SK-N-MC (cell line): ENCODE data around the gene PALM.

Experiments used
- DNase-seq: peaks from one replicate; pipeline ENCODE4 v3.0.0-alpha.2; 2011; ENCODE audit warnings: low read depth, low spot score
- H3K27ac ChIP-seq: fragments of 200-600 bp; sonication (generic); 2 replicates; pipeline ENCODE4 v1.5.1; 2016; ENCODE audit warnings: mixed run types
- H3K36me3 ChIP-seq: fragments of 200-600 bp; sonication (generic); 2 replicates; pipeline ENCODE4 v1.6.1; 2017; ENCODE audit warnings: antibody characterized with exemption, low read length, mixed read lengths; ENCODE audit not compliant: insufficient read depth
- H3K4me3 ChIP-seq: fragments of 200-600 bp; sonication (generic); 2 replicates; pipeline ENCODE4 v1.5.1; 2016
- H3K9ac ChIP-seq: fragments of 200-600 bp; sonication (generic); 2 replicates; pipeline ENCODE4 v1.8.0; 2017; ENCODE audit warnings: mixed run types, mixed read lengths; ENCODE audit not compliant: insufficient read length
- H3K9me3 ChIP-seq: fragments of 200-600 bp; sonication (generic); 2 replicates; pipeline ENCODE4 v1.6.1; 2017; ENCODE audit warnings: low read depth, mild to moderate bottlenecking, antibody characterized with exemption, low read length, moderate library complexity, mixed read lengths
- EZH2 ChIP-seq: fragments of 200-600 bp; sonication (generic); IDR thresholded peaks from one replicate; pipeline ENCODE4 v1.6.1; 2017; ENCODE audit warnings: antibody characterized with exemption
- FOXP2 ChIP-seq: optimal IDR thresholded peaks from 2 replicates; pipeline ENCODE3; 2011; ENCODE audit warnings: mild to moderate bottlenecking, moderate library complexity; ENCODE audit not compliant: insufficient read depth; ENCODE audit errors: extremely low read length, control extremely low read depth
- POLR2AphosphoS5 ChIP-seq: IDR thresholded peaks from 2 replicates; pipeline ENCODE4 v1.6.1; 2012; ENCODE audit warnings: mild to moderate bottlenecking, low read depth, low read length, borderline replicate concordance

The PALM gene, protein sequence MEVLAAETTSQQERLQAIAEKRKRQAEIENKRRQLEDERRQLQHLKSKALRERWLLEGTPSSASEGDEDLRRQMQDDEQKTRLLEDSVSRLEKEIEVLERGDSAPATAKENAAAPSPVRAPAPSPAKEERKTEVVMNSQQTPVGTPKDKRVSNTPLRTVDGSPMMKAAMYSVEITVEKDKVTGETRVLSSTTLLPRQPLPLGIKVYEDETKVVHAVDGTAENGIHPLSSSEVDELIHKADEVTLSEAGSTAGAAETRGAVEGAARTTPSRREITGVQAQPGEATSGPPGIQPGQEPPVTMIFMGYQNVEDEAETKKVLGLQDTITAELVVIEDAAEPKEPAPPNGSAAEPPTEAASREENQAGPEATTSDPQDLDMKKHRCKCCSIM

GRCh38 chr19:708154-709143 is at the start of gene PALM:
Gene PALM, plus strand, starts transcription at chr19:708935. Its CDS starts 212 bp downstream, at chr19:709147.
- H3K4me3 ChIP-seq: peak within 1 kb of the TSS; percentile 85
- H3K9ac ChIP-seq: peak within 1 kb of the TSS; percentile 81
- DNase-seq: no peak
- peak within 1 kb of the TSS; percentile 68 for H3K27ac ChIP-seq
- H3K9me3 ChIP-seq: no peaks in the 10 kb centered on the region
- no peaks in the 10 kb centered on the region for H3K36me3 ChIP-seq
- TF ChIP-seq FOXP2 (no peak), EZH2 (no peak), POLR2AphosphoS5 (no peak)

DNA sequence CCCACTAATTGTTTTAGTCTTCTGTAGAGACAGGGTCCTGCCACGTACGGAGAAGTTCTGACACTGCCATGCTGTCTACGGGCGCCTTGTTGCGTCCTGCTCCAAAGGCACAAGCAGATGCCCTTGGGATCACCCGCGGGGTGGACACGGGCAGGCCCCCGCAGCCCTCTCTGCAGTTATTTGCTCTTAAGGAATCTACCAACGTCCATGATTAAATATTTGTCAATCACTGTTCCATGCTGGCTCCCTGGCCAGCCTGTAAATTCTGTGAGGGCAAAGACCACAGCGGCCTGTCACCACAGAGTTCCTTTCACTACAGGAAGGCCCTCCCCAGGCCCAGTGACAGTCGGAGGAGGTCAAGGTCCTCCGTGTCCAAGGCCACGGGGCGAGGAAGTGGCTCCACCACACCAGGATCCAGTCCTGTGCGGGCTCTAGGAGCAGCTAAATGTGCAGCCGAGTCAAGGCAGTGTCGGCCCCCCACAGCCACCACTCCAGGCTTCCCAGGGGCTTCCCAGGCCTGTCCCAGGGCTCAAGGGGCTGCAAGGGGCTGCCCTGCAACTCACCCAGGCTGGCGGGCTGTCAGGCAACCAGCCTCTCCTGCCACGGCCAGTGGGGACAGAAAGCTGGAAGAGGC is 47.8 kb upstream of the PALM start:
- peak overlapping the region; percentile 53; the same call in 1 of the 2 replicates for H3K27ac ChIP-seq
- no peak for DNase-seq
- no peaks in the 10 kb centered on the region; the same call in 1 of the 2 replicates for H3K36me3 ChIP-seq
- H3K4me3 ChIP-seq: peak overlapping the region; percentile 93
- H3K9me3 ChIP-seq: no peaks in the 10 kb centered on the region
- TF ChIP-seq FOXP2: no peak
- no peak for TF ChIP-seq POLR2AphosphoS5
- no peak for TF ChIP-seq EZH2
- H3K9ac ChIP-seq: peak overlapping the region; percentile 98

DNA sequence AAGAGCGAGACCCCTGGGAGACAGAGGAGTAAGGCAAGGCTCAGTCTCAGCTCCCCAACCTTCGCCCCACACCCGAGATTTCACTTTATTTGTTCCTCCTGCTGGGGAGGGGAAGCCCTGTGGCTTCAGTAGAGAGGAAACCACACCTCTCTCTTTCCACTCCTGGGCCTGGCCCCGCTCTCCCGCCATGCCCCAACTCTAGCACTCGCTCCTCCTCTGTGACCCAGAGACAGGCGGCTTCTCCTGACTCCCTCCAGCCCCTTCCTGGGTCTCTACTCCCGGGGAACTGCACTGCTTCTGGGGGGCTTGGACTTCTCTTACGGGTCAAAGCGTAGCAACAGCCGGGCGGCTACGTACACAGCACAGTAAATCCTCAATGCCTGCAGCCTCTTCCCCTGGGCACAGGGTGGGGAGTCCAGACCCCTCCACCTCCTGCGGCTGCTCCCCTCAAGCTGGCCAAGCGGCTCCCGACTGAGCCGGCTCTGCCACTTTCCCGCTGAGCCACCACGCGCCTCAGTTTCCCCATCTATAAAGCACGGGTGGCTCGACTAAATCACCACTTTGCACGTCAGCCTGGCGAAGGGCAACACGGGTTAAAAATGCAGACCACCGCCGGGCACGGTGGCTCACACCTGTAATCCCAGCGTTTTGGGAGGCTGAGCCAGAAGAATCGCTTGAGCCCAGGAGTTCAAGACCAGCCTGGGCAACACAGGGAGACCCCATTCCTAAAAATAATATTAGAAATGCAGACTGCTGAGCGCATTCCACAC is 47.1 kb upstream of the PALM start:
- no peak for TF ChIP-seq FOXP2
- no peak for TF ChIP-seq EZH2
- no peak for TF ChIP-seq POLR2AphosphoS5
- DNase-seq: no peak
- H3K27ac ChIP-seq: peak overlapping the region; percentile 81; the same call in 1 of the 2 replicates
- H3K36me3 ChIP-seq: no peaks in the 10 kb centered on the region; the same call in 1 of the 2 replicates
- H3K9ac ChIP-seq: peak overlapping the region; percentile 98
- H3K9me3 ChIP-seq: no peaks in the 10 kb centered on the region
- peak overlapping the region; percentile 93 for H3K4me3 ChIP-seq

DNA sequence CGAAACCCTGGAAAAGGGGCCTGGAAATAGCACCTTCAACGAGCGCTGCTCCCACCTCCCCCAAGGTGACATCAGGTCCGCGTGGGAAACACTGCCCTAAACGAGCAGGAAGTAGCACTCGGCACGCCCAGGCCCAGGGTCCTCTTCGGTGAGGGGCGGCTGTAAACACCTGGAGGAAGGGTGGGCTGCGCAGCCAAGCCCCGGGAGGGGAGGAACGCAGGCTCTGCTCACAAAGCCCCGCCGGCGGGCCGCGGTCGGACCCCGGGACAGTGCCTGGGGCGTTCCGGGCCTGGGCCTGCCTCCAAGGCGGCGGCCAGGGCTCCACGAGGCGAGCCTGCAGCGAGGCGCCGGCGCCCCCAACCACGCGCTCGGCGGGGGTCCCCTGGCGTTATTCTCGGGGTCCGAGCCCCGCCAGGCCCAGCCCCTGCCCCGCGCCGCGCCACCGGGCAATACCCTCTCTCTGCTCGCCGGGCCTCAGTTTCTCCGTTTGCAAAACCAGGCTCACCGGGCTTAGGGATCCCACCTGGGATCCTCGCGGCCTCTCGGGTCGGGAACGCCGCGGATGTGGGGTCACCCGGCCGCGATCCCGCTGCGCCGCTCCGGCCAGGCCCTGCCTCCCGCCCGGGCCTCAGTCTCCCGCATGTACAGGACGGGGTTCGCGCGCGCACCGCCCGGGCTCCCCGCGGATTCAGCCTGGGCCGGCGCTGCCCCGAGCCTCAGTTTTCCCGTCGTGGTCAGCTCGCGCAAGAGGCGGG is 46.4 kb upstream of the PALM start:
- no peaks in the 10 kb centered on the region; the same call in 1 of the 2 replicates for H3K36me3 ChIP-seq
- DNase-seq: no peak
- H3K9ac ChIP-seq: peak overlapping the region; percentile 98
- H3K9me3 ChIP-seq: no peaks in the 10 kb centered on the region
- TF ChIP-seq POLR2AphosphoS5 (no peak), EZH2 (no peak), FOXP2 (no peak)
- peak overlapping the region; percentile 93 for H3K4me3 ChIP-seq
- H3K27ac ChIP-seq: peak overlapping the region; percentile 81

- Histone ChIP-seq H3K9me3 (no peaks in the 10 kb centered on the region), H3K27ac (peak within 1 kb of the TSS; percentile 81), H3K9ac (peak within 1 kb of the TSS; percentile 98), H3K36me3 (no peaks in the 10 kb centered on the region; the same call in 1 of the 2 replicates), H3K4me3 (peak within 1 kb of the TSS; percentile 93)
- no peak for DNase-seq
- TF ChIP-seq EZH2 (no peak), POLR2AphosphoS5 (peak; percentile 66; the same call in 1 of the 2 replicates), FOXP2 (peak; percentile 11)
These were observed 45.6 kb upstream of the PALM start, which contains the start of gene RNF126 for GRCh38 chr19:662962-663681. Gene RNF126, minus strand, starts transcription at chr19:663214. Its CDS starts 93 bp downstream, at chr19:663121.

DNA sequence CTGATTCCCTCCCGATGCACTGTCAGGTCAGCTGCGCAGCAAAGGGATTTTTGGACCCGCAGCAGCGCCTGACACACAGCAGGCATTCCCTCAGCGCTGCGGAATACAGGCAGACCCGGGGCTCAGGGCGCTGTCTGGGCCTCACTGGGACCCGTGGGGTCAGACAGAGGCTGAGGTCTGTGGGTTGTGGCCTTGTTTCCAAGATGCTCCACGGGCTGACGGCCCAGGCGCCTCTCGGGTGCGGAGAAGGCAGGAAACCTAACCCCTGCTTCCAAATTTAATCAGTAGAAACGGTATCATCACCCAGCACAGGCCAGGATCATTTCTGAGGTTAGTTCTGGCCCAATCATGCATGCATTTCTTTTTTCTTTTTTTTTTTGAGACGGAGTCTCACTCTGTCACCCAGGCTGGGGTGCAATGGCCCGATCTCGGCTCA is 45.0 kb upstream of the PALM start:
- Histone ChIP-seq H3K36me3 (no peaks in the 10 kb centered on the region; the same call in 1 of the 2 replicates), H3K4me3 (peak overlapping the region; percentile 76), H3K9me3 (no peaks in the 10 kb centered on the region), H3K27ac (peak overlapping the region; percentile 77), H3K9ac (peak overlapping the region; percentile 67)
- TF ChIP-seq POLR2AphosphoS5: no peak
- TF ChIP-seq FOXP2: no peak
- no peak for TF ChIP-seq EZH2
- no peak for DNase-seq
